HG03558 (cell line): ENCODE data around the gene TTC39C.

Source experiments
- ATAC-seq: cut with Tn5 transposase; IDR thresholded peaks from one replicate; pipeline ENCODE4 v1.9.1; 2021; ENCODE audit warnings: moderate number of reproducible peaks; ENCODE audit not compliant: unreplicated experiment; ENCODE audit errors: extremely low read depth

Gene TTC39C

GRCh38 chr18:24176727-24177416 lies 162.3 kb downstream of the TTC39C start:
- ATAC-seq: no peak

GRCh38 chr18:24177499-24178133 lies 163.1 kb downstream of the TTC39C start:
- ATAC-seq: no peak

DNA sequence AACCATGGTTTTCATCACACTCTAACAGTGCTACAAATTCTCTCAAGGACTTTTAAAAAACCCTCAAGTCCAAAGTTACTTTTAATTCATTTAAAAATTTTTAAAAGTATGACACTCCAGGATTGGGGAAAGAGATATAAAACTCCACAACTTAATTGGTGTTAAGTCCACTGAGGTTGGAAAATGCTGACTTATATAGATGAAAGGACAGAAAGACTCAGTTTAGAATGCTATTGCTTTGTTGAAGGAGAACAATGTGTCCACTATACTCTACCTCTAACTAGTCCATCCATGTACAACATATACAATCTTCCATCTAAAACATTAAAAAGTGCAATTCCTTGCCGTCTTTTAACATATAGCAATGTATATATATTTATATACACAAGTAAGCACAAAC lies 165.5 kb downstream of the TTC39C start:
- ATAC-seq: no peak

GRCh38 chr18:24181806-24182205 lies 167.3 kb downstream of the TTC39C start:
- ATAC-seq: no peak
